GM18498 (cell line): ENCODE results near the gene CTTN.

Experiments
- ATAC-seq: cut with Tn5 transposase; IDR thresholded peaks from one replicate; pipeline ENCODE4 v1.9.1; 2021; ENCODE audit warnings: mild to moderate bottlenecking, moderate library complexity; ENCODE audit not compliant: unreplicated experiment

The CTTN gene

GRCh38 chr11:70472240-70472639 lies 73.9 kb downstream of the CTTN start:
- ATAC-seq: no peak

DNA sequence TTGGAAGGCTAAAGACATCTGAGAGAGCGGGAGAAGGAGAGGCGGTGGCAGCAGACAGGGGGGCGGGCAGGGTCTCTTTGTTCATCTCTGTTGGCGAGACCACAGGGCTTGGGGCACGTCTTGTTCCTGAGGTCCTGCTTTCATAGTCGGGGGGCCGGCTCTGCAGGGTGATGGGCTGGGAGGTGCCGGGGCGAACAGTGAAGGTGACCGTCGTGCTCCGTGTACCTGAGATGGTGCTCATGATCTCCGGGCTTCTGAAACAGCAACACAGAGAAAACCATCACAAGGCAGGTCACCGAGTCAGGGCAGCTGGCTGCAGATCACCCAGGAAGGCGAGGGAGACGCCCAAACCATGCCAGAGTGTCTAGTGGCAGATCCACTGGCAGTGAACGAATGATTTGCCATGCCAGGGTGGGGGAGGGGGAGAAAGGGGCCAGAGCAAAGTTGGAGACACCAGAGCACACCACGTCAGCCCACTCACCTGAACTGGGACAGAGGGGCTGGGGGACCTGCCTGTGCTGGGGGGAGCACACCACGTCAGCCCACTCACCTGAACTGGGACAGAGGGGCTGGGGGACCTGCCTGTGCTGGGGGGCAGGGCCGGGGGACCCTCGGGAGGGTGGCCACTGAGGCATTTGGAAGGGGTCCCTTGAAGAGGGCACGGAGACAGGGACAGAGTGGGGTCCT lies 75.0 kb downstream of the CTTN start:
- no peak for ATAC-seq

DNA sequence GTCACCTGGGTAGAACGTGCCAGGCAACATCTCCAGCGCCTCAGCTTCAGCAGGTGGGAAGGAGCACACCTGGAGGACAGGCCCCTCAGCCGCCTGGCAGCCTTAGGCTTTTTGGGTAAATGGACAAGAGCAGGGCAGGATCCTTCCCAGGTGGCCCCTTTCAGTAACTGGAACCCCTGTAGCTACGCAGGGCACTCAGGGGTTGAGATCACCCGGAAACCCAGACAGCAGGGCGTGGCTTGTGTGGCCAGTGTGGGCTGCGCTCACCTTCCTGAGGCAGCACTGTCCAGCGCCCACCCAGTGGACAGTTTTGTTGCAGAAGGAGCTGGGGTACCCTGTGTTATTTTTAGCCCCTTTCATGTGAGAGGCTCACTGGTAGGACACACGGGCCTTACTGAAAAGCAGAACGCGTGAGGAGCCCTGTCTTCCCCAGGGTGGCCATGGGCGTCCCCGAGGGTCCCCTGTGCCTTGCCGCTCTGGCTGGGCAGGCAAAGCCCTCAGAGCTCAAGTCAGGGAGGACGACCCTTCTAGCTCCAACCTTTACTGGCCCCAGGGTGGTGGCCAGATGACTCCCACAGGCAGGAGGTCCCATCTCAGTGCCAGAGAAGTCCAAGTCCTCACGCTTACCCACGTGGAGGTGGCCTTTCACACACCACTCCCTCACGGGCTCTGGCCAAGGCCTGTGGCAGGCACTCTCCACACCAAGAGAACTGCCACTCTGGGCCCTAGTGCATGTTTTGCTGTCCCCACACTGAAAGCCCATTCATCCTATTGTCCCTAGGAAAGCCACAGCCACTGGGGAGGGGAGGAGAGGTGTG lies 75.8 kb downstream of the CTTN start:
- no peak for ATAC-seq

GRCh38 chr11:70474710-70475109 lies 76.4 kb downstream of the CTTN start:
- ATAC-seq: no peak

GRCh38 chr11:70476669-70477068 lies 78.3 kb downstream of the CTTN start:
- ATAC-seq: no peak

- ATAC-seq: no peak
These were observed 78.8 kb downstream of the CTTN start for GRCh38 chr11:70477176-70477575.

GRCh38 chr11:70477609-70478008 lies 79.3 kb downstream of the CTTN start:
- ATAC-seq: no peak

DNA sequence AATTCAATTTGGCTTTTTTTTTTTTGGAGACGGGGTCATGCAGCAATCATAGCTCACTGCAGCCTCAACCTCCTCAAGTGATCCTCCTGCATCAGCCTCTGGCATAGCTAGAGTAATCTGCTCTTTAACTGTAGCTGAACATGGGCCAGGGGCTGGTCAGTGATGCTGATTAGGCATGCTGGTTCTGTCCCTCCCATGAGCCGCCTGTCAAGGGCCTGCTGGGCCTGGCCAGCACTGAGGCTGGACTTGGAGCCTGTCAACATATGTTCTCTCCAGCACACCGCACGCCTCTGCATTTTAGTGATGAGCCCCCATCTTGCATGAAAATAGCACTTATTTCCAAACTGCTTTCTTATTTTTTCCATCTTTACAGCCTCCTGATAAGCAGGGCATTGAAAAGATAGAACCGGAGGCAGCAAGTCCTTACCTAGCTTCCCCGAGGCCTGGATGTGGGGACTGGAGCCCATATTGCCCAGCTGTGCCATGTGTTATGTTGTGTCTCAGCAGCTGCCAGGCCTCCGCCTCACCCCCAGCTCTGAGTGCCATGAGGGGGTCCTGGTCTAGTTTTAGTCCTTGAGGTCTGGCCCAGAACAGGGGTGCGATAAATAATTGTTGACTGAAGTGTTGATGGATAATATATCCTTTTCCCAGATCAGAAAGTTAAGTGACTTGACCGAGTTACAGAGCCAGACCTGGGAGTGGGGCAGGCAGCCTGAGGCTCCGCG lies 80.0 kb downstream of the CTTN start:
- no peak for ATAC-seq

GRCh38 chr11:70480711-70481110 lies 82.4 kb downstream of the CTTN start:
- no peak for ATAC-seq

DNA sequence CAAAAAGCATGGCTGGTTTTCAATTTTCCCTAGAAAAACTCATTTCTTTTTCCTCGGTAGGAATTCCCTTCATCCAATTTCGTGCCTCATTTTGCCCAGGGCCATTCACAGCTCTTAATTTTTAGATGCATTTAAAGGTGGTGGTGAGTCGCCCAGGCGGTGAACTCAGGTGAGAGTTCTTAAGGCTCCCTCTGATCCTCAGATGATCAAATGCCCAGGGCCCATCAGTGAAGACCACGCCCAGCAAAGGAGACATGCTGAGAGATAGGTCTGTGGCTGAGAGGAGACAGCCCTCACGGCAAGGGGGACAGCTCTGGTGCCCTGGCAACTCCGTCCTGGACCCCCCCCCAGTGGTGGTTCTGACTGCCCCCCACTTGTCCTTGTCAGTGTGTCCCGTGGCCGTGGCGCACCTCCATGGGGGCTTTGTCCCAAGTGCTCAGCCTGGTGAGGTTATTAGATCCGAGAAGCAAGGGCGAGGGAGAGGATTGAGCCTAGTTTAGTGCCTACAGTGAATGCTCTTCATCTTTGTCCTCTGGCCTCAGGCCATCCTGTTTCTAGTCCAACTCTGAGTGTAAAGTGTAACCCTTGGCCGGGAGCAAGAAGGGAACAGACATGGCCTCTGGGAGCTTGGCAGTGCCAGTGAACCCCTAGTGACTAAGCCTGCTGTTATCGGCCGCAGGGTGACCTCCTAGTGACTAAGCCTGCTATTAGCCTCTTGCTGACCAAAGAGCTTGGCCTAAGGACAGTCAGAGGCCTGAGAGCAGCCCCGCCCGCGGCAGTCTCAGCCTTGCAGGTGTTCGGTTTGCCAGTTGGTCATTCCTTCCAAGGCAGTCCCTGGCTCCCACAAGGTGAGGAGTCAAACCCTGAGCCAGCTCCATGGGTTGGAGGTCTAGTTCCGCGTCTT lies 83.5 kb downstream of the CTTN start:
- ATAC-seq: no peak

- ATAC-seq: no peak
These were observed 84.2 kb downstream of the CTTN start for GRCh38 chr11:70482529-70482917.

GRCh38 chr11:70483077-70483861 lies 84.9 kb downstream of the CTTN start:
- ATAC-seq: no peak

GRCh38 chr11:70483917-70484316 lies 85.6 kb downstream of the CTTN start:
- no peak for ATAC-seq

DNA sequence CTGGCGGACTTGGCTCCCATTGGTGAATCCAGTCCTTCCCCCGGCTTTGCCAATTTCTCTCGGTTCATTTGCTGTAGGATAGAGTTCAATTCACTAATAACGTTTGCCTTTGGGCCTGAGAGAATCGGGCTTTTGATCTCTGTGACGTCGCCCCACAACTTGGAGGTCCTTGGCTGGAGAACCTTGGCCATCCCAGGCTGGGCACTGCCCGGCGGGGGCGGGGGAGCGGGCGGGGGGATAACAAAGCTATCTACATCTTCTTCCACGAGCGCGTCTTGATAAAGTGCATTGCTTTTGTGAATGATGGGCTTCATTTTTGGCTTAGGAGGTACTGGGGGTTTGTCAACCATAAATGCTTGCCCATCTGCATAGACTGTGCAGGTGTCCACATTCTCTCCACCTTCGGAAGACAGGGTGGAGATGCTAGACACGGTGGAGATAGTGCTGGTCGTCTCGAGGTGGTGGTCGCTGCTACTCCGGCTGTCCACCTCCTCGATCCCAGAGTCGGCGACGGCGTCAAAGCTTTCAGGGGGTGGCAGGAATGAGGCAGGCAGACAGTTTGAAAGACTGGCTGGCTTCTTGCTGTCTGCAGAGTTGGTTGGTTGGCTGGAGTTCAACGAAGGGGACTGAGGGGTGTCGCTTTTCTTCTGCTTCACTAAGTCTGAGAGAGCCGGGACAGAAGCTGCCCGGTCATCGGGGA lies 87.1 kb downstream of the CTTN start:
- no peak for ATAC-seq

DNA sequence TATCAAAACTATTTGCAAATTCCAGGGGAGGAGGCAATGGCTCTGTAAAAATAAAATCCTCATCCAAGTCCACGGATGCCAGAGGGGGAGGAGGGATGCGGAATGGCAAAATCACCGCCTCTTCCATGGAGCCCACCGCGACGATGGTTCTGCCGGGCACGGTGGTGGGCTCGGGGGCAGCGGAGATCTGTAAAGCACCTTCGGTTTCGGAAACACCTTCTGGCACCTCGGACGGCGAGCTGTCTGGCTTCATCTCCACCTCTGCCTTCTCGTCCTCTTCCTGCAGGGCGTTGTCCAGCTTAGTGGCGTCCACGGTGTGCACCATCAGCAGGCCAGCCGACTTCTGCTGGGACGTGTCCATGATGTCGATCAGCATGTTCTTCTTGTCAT lies 87.7 kb downstream of the CTTN start:
- no peak for ATAC-seq
